ENCODE data around the gene YPEL1.
"Not testable (repeated sequence)": the region's sequence is repeated elsewhere in the genome, so short reads cannot be mapped to it uniquely, and the experiment has no call there.

- TF ChIP-seq, protein P1, sequence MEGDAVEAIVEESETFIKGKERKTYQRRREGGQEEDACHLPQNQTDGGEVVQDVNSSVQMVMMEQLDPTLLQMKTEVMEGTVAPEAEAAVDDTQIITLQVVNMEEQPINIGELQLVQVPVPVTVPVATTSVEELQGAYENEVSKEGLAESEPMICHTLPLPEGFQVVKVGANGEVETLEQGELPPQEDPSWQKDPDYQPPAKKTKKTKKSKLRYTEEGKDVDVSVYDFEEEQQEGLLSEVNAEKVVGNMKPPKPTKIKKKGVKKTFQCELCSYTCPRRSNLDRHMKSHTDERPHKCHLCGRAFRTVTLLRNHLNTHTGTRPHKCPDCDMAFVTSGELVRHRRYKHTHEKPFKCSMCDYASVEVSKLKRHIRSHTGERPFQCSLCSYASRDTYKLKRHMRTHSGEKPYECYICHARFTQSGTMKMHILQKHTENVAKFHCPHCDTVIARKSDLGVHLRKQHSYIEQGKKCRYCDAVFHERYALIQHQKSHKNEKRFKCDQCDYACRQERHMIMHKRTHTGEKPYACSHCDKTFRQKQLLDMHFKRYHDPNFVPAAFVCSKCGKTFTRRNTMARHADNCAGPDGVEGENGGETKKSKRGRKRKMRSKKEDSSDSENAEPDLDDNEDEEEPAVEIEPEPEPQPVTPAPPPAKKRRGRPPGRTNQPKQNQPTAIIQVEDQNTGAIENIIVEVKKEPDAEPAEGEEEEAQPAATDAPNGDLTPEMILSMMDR (IDR thresholded peaks at IDR 0.05) = not testable (repeated sequence)
- TF ChIP-seq POLR2A (IDR thresholded peaks at IDR 0.05) = not testable (repeated sequence)
These were observed 15.3 kb downstream of the YPEL1 start for GRCh38 chr22:21720191-21720859.

Measured in body of pancreas (tissue), 4 donors.